GM12865 (cell line): ENCODE results near the gene TLCD1.

ENCODE experiments used
- DNase-seq: peaks from one replicate; pipeline ENCODE4 v3.0.0; 2010; ENCODE audit warnings: low read depth
- H3K4me3 ChIP-seq: 2 replicates; pipeline ENCODE4 v1.5.1; 2011; ENCODE audit warnings: mild to moderate bottlenecking, low read depth, low read length, control low read depth
- CTCF ChIP-seq: IDR thresholded peaks from 2 replicates; pipeline ENCODE4 v1.5.1; 2011; ENCODE audit warnings: low read length, control low read depth, low read depth, inconsistent platforms; ENCODE audit not compliant: insufficient read depth; ENCODE audit errors: missing control alignments

TLCD1 gene

GRCh38 chr17:28726226-28726626 lies at the start of gene TLCD1:
TSS of gene TLCD1 (minus strand) at chr17:28726233. CDS start at chr17:28726097, 136 bp downstream.
- peak within 1 kb of the TSS; percentile 74 for H3K4me3 ChIP-seq
- peak; percentile 80 for DNase-seq
- no peak for TF ChIP-seq CTCF

- DNase-seq = no peak
- TF ChIP-seq CTCF = no peak
These were observed 48.2 kb upstream of the TLCD1 start for GRCh38 chr17:28774206-28774605.

GRCh38 chr17:28773736-28774135 lies 47.7 kb upstream of the TLCD1 start:
- DNase-seq = no peak
- TF ChIP-seq CTCF = no peak
- no peak overlapping the region for H3K4me3 ChIP-seq

More at GRCh38 chr17:28774206-28774605, 48.2 kb upstream of the TLCD1 start:
- H3K4me3 ChIP-seq = no peak overlapping the region

- TF ChIP-seq CTCF = no peak
- H3K4me3 ChIP-seq = no peak overlapping the region
- no peak for DNase-seq
These were observed 39.0 kb upstream of the TLCD1 start for GRCh38 chr17:28765038-28765437.

- DNase-seq = peak; percentile 80
- H3K4me3 ChIP-seq = no peak overlapping the region
- TF ChIP-seq CTCF = peak; percentile 77
These were observed 37.8 kb upstream of the TLCD1 start for GRCh38 chr17:28763804-28764266.

GRCh38 chr17:28763137-28763799 lies 37.2 kb upstream of the TLCD1 start:
- H3K4me3 ChIP-seq = no peak overlapping the region
- DNase-seq = peak; percentile 78
- TF ChIP-seq CTCF = no peak
